H9 (cell line): ENCODE data around the gene OXTR. TPM values are rescaled to one million over a fixed set of nuclear protein-coding genes. Genes with fewer than 3 reads are reported as not detected.

Experiments
- DNase-seq: peaks from one replicate; pipeline ENCODE4 v3.0.0-alpha.2; 2017
- H2AFZ ChIP-seq: one replicate; pipeline ENCODE4 v1.6.1; 2013; ENCODE audit warnings: mild to moderate bottlenecking, low read length, control low read depth, moderate library complexity
- H2AK5ac ChIP-seq: 2 replicates; pipeline ENCODE4 v1.6.1; 2013; ENCODE audit warnings: low read length, control low read depth, mixed read lengths; ENCODE audit not compliant: insufficient read length
- H2BK120ac ChIP-seq: one replicate; pipeline ENCODE4 v1.6.1; 2013; ENCODE audit warnings: low read depth, mild to moderate bottlenecking, low read length, control low read depth, inconsistent platforms; ENCODE audit not compliant: poor library complexity, severe bottlenecking
- H2BK12ac ChIP-seq: 2 replicates; pipeline ENCODE4 v1.6.1; 2013; ENCODE audit warnings: low read length, control low read depth, mixed read lengths, low read depth; ENCODE audit not compliant: insufficient read length
- H2BK15ac ChIP-seq: 2 replicates; pipeline ENCODE4 v1.6.1; 2013; ENCODE audit warnings: low read depth, low read length, control low read depth
- H2BK20ac ChIP-seq: one replicate; pipeline ENCODE4 v1.6.1; 2013; ENCODE audit warnings: low read depth, mild to moderate bottlenecking, low read length, control low read depth, inconsistent platforms; ENCODE audit not compliant: poor library complexity, severe bottlenecking
- H2BK5ac ChIP-seq: 2 replicates; pipeline ENCODE4 v1.6.1; 2013; ENCODE audit warnings: low read length, control low read depth, mixed read lengths; ENCODE audit not compliant: insufficient read length
- H3K14ac ChIP-seq: 2 replicates; pipeline ENCODE4 v1.6.1; 2013; ENCODE audit warnings: low read length, control low read depth; ENCODE audit not compliant: insufficient read depth
- H3K18ac ChIP-seq: 2 replicates; pipeline ENCODE4 v1.6.1; 2013; ENCODE audit warnings: low read depth, mild to moderate bottlenecking, mixed read lengths, low read length, control low read depth; ENCODE audit not compliant: insufficient read length
- H3K23ac ChIP-seq: 2 replicates; pipeline ENCODE4 v1.6.1; 2013; ENCODE audit warnings: low read length, control low read depth, mixed read lengths, low read depth; ENCODE audit not compliant: insufficient read length
- H3K23me2 ChIP-seq: 2 replicates; pipeline ENCODE4 v1.6.1; 2013; ENCODE audit warnings: low read depth, mild to moderate bottlenecking, mixed read lengths, low read length, control low read depth; ENCODE audit not compliant: insufficient read length, poor library complexity, severe bottlenecking
- H3K27ac ChIP-seq: 2 replicates; pipeline ENCODE4 v1.5.1; 2013; ENCODE audit warnings: low read length, control low read depth, mixed read lengths, low read depth; ENCODE audit not compliant: insufficient read length
- H3K27me3 ChIP-seq: 2 replicates; pipeline ENCODE4 v1.6.1; 2013; ENCODE audit warnings: low read length, control low read depth, inconsistent platforms; ENCODE audit not compliant: insufficient read depth
- H3K4ac ChIP-seq: 2 replicates; pipeline ENCODE4 v1.6.1; 2013; ENCODE audit warnings: low read depth, mild to moderate bottlenecking, control low read depth, inconsistent platforms, low read length, moderate library complexity
- H3K4me1 ChIP-seq: 2 replicates; pipeline ENCODE4 v1.6.1; 2013; ENCODE audit warnings: low read length, control low read depth, inconsistent platforms; ENCODE audit not compliant: insufficient read depth
- H3K4me2 ChIP-seq: 2 replicates; pipeline ENCODE4 v1.6.1; 2013; ENCODE audit warnings: low read length, control low read depth, mixed read lengths; ENCODE audit not compliant: insufficient read length, insufficient read depth
- H3K56ac ChIP-seq: 2 replicates; pipeline ENCODE4 v1.6.1; 2013; ENCODE audit warnings: low read depth, mild to moderate bottlenecking, mixed read lengths, low read length, control low read depth; ENCODE audit not compliant: insufficient read length
- H3K79me1 ChIP-seq: 2 replicates; pipeline ENCODE4 v1.6.1; 2013; ENCODE audit warnings: low read depth, mild to moderate bottlenecking, moderate library complexity, low read length, control low read depth, inconsistent platforms; ENCODE audit not compliant: insufficient read depth, poor library complexity, severe bottlenecking
- H3K79me2 ChIP-seq: 2 replicates; pipeline ENCODE4 v1.6.1; 2013; ENCODE audit warnings: low read length, control low read depth, inconsistent platforms; ENCODE audit not compliant: insufficient read depth
- H3K9ac ChIP-seq: 2 replicates; pipeline ENCODE4 v1.6.1; 2013; ENCODE audit warnings: low read length, control low read depth, mixed read lengths; ENCODE audit not compliant: insufficient read length; ENCODE audit errors: extremely low read depth
- H3K9me3 ChIP-seq: one replicate; pipeline ENCODE4 v1.6.1; 2013; ENCODE audit warnings: low read depth, low read length, inconsistent platforms; ENCODE audit not compliant: control insufficient read depth
- H3T11ph ChIP-seq: one replicate; pipeline ENCODE4 v1.6.1; 2013; ENCODE audit warnings: mild to moderate bottlenecking, low read length, control low read depth, inconsistent platforms
- H4K20me1 ChIP-seq: one replicate; pipeline ENCODE4 v1.6.1; 2013; ENCODE audit not compliant: control insufficient read depth, insufficient read length, insufficient read depth
- H4K5ac ChIP-seq: 2 replicates; pipeline ENCODE4 v1.6.1; 2013; ENCODE audit warnings: low read depth, mild to moderate bottlenecking, mixed read lengths, low read length, control low read depth; ENCODE audit not compliant: insufficient read length
- H4K8ac ChIP-seq: replicated peaks from 2 replicates; pipeline ENCODE4 v1.6.1; 2013; ENCODE audit warnings: low read length, control low read depth, mixed read lengths, low read depth; ENCODE audit not compliant: insufficient read length
- H4K91ac ChIP-seq: 2 replicates; pipeline ENCODE4 v1.6.1; 2013; ENCODE audit warnings: low read depth, mild to moderate bottlenecking, moderate library complexity, mixed read lengths, low read length, control low read depth; ENCODE audit not compliant: insufficient read length
- H3K27ac Mint-ChIP-seq, 3 experiments: 2 replicates in 2 of 3; 3 replicates in 1 of 3; pipeline ENCODE4 v1.8.0; 2020 to 2021; ENCODE audit warnings: mixed read lengths in 3 of 3, mild to moderate bottlenecking in 1 of 3, moderate library complexity in 1 of 3
- H3K27me3 Mint-ChIP-seq: 2 replicates; pipeline ENCODE4 v1.8.0; 2021; ENCODE audit warnings: low read depth, mild to moderate bottlenecking, moderate library complexity, mixed read lengths
- H3K36me3 Mint-ChIP-seq, 3 experiments: 2 replicates in 2 of 3; 3 replicates in 1 of 3; pipeline ENCODE4 v1.8.0; 2020 to 2021; ENCODE audit warnings: low read depth in 3 of 3, mixed read lengths in 3 of 3; ENCODE audit not compliant: insufficient read depth in 1 of 3
- H3K4me1 Mint-ChIP-seq, 2 experiments: 2 replicates each; pipeline ENCODE4 v1.8.0; 2020; ENCODE audit warnings: mixed read lengths in 2 of 2
- H3K4me3 Mint-ChIP-seq, 2 experiments: 2 replicates in 1 of 2; 3 replicates in 1 of 2; pipeline ENCODE4 v1.8.0; 2020 to 2021; ENCODE audit warnings: mild to moderate bottlenecking in 2 of 2, mixed read lengths in 2 of 2, moderate library complexity in 1 of 2
- H3K9me3 Mint-ChIP-seq, 2 experiments: 2 replicates in 1 of 2; 3 replicates in 1 of 2; pipeline ENCODE4 v1.8.0; 2020; ENCODE audit warnings: mild to moderate bottlenecking in 2 of 2, mixed read lengths in 2 of 2, moderate library complexity in 1 of 2
- WGBS: extraction: QIAGEN DNeasy Blood & Tissue Kit; methylation state at CpG from one replicate; pipeline ENCODE4 v1.1.7; 2013; ENCODE audit warnings: missing lambda C conversion rate, low lambda C conversion rate, mixed read lengths; ENCODE audit not compliant: insufficient read length; ENCODE audit errors: extremely low coverage; 5-methylcytosine and 5-hydroxymethylcytosine counted together
- total RNA-seq: library from RNA; stranded (reverse); gene quantifications from 2 replicates; pipeline ENCODE4 v1.2.1, GENCODE V29; 2021
- TF ChIP-seq, protein P1 (sequence below): fragments of 200-600 bp; sonication (generic); conservative IDR thresholded peaks from 3 replicates; pipeline ENCODE4 v1.8.0; 2021; ENCODE audit warnings: antibody characterized with exemption, mild to moderate bottlenecking

The OXTR gene
- total RNA-seq, 1 experiment from 2014 or later = 1.7 TPM

- TF ChIP-seq, protein P1, sequence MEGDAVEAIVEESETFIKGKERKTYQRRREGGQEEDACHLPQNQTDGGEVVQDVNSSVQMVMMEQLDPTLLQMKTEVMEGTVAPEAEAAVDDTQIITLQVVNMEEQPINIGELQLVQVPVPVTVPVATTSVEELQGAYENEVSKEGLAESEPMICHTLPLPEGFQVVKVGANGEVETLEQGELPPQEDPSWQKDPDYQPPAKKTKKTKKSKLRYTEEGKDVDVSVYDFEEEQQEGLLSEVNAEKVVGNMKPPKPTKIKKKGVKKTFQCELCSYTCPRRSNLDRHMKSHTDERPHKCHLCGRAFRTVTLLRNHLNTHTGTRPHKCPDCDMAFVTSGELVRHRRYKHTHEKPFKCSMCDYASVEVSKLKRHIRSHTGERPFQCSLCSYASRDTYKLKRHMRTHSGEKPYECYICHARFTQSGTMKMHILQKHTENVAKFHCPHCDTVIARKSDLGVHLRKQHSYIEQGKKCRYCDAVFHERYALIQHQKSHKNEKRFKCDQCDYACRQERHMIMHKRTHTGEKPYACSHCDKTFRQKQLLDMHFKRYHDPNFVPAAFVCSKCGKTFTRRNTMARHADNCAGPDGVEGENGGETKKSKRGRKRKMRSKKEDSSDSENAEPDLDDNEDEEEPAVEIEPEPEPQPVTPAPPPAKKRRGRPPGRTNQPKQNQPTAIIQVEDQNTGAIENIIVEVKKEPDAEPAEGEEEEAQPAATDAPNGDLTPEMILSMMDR = no peak
- Mint-ChIP-seq H3K4me1 (peaks cover 29 to 34% of the 10 kb centered on the region in 2 experiments), H3K27me3 (peaks cover 35% of the 10 kb centered on the region), H3K27ac (no peak overlapping the region), H3K9me3 (no peaks in the 10 kb centered on the region; a peak in 1 of 5 replicates), H3K36me3 (no peaks in the 10 kb centered on the region), H3K4me3 (no peak overlapping the region)
- Histone ChIP-seq H2BK15ac (no peak overlapping the region), H3K23me2 (peaks cover 3% of the 10 kb centered on the region), H3K9ac (no peak overlapping the region), H3K79me2 (no peaks in the 10 kb centered on the region), H2BK5ac (no peak overlapping the region), H3K18ac (no peak overlapping the region), H2AFZ (no peak overlapping the region), H3K79me1 (no peaks in the 10 kb centered on the region), H2AK5ac (no peak overlapping the region), H4K91ac (no peak overlapping the region), H4K8ac (no peak overlapping the region), H3K4me1 (peaks cover 10% of the 10 kb centered on the region; the same call in 1 of the 2 replicates), H3K23ac (no peak overlapping the region), H3K4me2 (no peak overlapping the region), H3T11ph (no peak overlapping the region), H3K56ac (no peak overlapping the region), H2BK120ac (no peak overlapping the region), H3K14ac (no peak overlapping the region), H4K20me1 (no peaks in the 10 kb centered on the region), H3K9me3 (no peaks in the 10 kb centered on the region), H2BK12ac (no peak overlapping the region), H3K27ac (no peak overlapping the region), H2BK20ac (no peak overlapping the region), H3K4ac (no peak overlapping the region), H3K27me3 (no peaks in the 10 kb centered on the region), H4K5ac (no peak overlapping the region)
- WGBS = no CpG with 5 or more reads among the region's 3 CpGs
- no peak for DNase-seq
Observed at GRCh38 chr3:8738639-8739038, 30.8 kb downstream of the OXTR start.
